NCI-H1105 (cell line): ENCODE data around the gene FAM72B.
"Not testable (repeated sequence)": the region's sequence is repeated elsewhere in the genome, so short reads cannot be mapped to it uniquely, and the experiment has no call there.

Source experiments
- DNase-seq: peaks from one replicate; lab custom pipeline; 2025; lab: John Stamatoyannopoulos, UW

The FAM72B gene

DNA sequence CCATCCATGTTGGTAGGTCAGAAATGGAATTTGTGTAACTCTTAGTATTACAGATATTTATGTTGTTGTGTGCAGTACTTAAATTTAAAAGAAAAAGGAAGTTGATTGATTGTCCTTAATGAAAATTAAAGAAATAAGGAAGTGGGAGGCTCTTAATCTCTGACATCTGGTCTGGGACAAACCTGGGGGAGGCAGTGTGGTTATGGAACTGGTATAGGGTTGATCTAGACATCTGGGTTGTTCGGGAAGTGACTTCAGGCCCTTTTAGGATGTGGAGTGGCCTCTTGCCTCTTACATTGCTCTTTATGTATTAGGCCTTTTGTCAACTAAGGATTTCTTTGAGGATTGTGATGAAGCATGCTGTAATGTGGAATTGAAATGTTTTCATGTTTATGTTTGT lies 16.1 kb upstream of the FAM72B start:
- not testable (repeated sequence) for DNase-seq

DNA sequence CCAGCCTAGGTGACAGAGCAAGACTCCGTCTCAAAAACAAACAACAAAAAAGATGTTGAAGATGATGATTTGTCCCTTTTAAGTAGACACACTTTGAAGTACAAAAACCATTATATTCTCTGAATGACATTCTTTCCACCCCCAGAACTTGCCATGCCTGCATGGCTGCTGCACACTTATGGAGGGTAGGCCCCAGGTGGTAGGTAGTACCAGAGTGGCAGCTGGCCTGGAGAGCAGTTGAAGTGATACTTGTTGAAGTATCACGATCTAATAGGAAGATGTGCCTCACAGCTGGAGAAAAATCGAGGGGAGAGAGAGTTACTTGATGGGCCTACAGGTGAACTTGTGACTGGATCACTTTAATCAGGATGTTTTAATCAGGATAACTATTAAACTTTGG lies 15.6 kb upstream of the FAM72B start:
- DNase-seq, result not testable (repeated sequence)

DNA sequence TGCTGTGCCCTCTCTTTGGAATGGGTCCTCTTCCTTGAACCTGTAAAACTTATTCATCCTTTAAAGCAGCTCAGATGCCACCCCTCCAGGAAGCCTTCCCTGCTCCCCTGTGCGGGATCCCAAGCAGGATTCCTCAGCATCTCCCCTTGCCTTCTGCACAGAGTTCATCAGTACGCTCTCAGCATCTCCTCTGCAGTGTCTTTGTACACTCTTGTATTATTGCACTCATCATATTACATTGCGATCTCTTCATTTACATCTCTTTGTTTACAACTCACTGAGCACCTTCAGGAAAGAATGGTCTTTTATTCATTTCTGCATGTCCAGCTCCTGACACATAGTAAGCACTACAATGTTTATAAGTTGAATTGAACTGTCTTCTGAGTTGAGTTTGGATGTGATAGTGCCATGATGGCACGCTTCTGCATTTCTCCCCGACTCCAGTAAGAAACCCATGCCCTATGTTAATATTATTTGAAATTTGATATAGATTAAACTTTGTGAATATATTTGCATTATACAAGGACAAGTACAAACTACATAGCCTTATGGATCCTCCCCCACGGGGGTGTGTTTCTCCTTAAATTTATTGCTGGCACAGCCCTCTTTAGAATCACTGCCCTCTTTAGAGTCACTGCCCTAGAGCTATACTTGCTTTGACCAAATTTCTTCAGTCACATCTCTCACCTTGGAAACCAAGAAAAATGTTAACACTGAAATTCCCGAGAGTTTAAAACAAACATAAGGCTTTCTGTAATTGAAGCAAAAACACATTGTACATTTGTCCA lies 13.1 kb upstream of the FAM72B start:
- DNase-seq, result not testable (repeated sequence)

DNA sequence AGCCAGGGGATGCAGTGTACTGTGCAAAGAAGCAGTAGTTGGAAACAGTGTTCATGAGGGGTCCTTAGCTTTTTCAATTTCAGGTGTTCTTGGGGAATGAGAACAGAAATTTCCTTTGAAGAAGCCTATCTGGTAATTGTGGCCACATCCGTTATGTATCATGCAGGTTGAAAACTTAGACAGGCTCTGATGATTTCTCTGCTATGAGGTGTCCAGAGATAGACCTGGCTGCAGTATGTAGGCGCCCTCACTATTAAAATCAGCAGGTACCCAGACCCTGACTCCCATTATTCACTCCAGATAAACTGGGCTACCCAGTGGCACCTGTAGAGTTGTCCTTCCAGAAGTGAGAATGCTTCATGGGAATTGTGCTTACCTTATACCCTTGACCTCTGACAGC lies 8.4 kb upstream of the FAM72B start:
- DNase-seq, result not testable (repeated sequence)

DNA sequence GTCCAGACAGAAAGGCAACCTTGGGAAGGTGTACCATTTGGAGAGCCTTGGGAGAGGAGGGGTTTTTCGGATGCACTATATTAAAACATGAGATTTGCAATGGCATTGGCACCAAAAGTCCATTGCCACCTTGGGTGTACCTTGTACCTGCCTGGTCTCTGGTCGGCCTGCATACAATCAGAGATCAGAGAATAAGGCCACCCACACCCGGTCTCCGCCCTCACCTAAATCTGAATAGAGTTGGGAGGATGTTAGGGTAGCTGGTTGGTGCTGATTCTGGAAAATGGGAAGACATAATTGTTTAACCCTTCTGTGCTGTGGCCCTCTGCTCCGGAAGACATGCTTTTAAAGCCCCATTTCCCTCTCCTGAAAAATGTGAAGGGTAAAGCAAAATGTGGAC lies 3.8 kb upstream of the FAM72B start:
- not testable (repeated sequence) for DNase-seq

DNA sequence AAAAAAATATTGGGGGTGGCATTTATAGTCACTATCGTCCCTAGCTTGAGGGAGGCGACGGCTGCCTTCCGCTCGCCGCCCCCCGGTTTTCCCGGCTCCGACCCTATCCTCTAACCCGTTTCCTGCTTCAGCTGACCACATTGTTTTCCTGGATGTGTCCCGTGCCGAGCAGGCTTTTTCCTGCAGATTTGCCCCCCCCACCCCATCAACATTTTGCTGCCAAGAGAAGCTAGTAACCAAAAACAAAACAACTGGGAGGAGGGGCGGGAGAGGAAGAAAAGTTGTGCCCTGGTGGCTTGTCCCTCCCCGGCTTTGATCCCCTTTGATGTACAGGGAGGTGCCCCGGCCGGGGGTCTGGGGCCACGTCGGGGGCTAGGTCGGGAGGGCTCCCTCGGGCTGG lies 2.1 kb upstream of the FAM72B start:
- DNase-seq, result not testable (repeated sequence)

DNA sequence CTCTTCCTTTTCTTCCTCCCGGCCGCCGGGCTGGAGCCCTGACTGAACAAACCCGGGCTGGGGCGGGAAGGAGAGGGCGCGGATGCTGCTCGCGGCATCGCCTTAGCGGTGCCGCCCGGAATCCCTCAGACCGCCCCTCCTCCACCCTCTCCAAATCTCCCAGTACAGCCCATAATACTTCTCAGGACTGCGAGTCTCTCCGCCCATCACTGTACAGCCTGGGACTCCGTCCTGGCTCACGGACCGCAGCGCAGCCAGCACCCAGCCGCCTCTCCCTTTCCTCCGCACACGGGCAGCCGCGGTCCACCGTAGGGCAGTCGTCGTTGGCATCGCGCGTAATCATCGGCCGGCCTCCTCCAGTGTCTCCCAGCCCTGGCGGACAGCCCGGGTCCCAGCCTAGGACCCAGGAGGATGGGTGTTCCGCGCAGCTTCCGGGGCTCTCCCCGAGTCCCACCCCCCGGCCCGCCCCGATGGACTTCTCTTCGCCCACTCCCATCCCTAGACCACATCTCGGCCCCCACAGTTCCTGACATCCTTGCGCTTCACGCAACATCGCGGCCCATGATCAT lies 1.1 kb upstream of the FAM72B start:
- DNase-seq, result not testable (repeated sequence)

DNA sequence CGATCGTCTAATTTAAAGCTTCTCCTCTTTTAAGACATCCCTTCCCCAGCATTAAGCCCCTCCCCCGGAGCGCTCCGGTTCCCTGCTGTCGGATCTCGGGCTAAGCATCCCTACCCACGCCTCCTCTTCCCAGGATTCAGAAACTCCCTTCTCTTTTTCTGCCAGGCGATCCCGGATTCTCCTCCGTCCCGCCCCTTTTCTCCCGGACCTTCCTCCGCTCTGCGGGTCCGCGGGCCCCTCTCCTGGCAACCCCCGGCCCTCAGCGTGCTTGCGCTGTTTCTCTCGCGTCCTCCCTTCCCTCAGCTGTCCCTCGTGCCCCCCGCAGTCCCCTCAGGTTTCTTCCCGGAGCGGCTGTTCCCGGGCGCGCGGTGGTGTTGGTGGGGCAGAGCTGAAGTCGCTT lies 273 bp downstream of the FAM72B start:
- not testable (repeated sequence) for DNase-seq

DNA sequence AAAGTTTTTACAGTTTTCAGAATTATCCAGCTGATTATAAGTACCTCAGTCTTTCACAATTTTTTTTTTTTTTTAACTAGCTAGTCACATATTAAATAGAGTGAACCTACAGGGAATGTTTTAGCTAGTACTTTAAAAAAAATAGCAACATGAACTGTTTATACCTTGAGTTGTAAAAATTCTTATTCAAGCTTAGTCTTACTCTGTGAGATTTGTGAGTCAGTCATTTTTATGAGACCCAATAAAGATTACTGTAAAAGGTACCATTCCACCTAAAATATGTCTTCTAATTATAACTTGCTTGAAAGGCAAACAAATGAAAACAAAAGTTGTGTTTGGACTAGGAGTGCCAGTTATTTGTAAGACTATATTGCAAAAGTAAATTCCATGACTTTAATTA lies 5.9 kb downstream of the FAM72B start:
- DNase-seq, result not testable (repeated sequence)

DNA sequence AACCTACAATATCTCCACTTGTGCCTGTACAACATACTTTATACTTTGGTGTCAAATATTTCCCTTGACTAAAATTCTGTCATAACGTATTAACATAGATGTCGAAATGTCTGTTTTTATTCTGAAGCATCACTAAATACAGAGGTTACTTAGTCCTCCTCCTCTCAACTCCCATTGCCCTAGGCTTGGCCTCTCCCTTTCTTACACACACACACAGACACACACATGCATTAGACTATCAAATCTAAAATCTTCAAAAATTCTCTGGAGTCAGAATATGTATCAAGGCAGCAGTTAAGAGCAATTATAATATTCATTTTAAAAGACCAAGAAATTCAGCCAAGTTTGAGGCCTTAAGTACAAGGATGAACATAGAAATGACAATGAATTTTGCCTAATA lies 7.5 kb downstream of the FAM72B start:
- not testable (repeated sequence) for DNase-seq

DNA sequence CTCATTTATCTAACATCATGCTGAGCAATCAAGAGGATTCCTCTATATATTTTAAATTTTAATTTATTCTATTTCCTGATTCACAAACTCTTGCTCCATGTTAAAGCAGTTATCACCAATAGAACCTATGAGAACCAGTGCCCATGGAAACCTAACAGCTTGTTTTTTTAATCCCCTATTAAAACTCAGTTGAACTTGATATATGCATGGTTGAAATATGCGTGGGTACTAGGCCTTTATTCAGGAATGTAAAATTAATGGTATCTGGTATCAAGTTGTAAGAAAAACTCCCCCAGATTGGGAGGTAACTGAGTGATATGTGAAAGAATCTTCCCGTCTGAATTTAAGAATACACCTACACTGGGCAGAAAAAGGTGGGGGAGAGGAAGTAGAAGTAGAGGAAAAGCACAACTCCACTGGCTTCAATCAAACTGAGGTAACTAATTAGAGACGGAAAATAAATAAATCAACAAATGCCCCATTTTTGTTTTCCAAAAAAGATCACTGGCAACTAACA lies 15.9 kb downstream of the FAM72B start:
- not testable (repeated sequence) for DNase-seq

DNA sequence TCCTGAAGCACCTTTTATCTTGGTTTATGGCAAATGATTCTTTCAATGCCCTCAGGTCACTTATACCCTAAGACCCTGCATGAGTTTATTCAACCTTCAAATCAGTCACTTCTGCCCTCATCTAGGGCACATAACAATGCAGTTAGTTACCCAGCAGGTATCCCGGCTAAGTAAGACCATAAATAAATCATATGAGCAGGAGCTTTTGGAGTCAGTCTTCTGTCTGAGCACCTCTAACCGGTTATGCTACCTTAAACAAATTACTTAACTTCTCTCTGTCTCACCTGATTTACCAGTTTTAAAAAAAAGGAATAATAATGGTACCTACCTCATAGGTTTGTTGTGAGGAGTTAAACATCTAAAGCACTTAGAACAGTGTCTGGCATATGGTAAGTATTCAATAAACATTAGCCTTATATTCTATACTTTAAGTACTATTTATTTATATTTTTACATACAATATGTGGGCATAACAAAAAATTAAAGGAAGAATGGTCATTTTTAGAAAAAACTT lies 16.9 kb downstream of the FAM72B start:
- not testable (repeated sequence) for DNase-seq

DNA sequence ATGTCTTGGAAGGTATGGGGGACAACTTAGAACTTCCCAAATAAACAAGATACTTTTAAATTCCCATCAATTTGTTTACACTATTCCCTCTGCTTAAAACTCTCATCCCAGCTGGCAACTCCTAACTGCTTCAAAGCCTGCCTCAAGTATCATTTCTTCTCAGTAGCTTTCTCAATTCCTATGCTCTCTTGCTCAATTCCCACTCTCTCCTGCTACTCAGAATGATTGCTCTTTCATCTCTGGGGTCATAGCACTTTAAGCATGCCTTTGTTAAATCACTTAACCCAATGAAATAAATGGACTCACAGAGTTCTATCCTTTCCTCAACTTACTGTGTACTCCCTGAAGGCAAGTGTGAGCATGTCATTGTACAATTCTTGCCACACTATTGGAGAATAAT lies 18.8 kb downstream of the FAM72B start:
- DNase-seq, result not testable (repeated sequence)

DNA sequence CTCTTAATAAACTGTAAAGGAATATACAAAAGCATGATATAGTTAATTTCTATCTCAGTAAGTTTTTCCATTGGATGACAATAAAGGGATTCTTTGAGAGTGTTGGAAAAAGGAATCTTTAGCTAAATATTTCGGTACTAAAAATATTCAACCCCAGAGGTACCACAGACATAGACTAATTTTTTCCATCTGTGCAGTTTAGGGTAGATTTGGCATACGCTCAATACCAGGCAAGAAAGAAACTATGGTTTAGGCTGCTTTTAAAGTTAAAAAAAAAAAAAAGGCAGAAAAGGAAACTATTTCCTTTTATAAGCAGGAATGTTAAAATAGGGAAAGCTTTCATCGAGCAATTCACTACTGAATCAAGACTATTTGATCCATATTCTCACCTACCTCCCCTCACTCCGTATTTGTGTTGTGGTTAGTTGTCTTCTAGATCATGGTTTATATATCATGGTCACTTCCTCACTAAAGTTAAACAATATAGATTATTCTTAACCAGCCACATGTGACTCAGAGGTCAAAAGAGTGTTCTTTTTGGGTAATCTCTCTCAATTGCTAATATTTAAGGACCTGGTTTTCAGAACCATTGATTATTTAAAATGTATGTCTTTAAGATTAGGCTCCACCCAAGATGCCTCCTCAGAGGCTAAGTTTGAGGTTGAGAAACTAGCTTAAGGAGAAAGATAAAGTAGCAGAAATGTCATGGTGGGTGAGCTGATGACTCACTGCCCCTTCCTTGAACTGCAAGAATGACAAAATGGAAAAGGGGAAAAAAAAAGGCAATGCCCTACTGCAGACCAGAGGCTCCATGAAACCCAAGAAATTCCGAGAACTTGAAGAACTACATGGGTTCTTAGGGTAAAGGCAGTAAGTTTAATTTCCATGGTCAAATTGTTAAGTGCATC lies 20.0 kb downstream of the FAM72B start:
- not testable (repeated sequence) for DNase-seq

DNA sequence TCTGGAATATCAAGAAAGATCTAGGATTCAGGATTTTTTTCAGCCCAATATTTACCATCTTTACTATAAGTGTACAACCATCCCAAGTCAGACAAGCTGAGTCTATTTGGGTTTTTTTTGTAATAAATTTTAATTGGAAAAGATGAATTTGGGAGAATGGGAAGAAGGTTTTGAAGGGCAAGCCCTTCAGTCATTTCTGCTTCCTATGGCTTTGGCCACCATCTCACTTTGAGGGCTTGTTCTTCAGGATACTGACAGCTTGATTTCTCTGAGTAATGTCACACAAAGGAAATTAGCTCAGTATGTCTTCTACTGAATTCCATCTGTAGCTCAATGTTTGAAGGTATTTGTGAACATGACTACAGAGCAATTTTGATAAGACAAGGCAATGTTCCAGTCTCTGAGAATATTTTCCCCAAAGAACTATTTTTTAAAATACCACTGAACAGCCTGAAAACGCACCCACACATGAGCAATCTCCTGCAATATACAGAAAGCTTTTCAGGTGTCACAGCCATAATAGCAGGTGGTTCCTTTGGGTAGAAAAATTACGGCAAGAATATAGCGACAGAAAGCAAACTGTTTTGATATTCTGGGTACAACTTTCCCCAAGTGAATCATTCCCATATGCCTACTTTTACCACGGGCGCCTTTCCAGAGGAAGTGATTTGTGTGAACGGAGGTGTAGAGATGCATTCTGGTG lies 22.8 kb downstream of the FAM72B start:
- not testable (repeated sequence) for DNase-seq

DNA sequence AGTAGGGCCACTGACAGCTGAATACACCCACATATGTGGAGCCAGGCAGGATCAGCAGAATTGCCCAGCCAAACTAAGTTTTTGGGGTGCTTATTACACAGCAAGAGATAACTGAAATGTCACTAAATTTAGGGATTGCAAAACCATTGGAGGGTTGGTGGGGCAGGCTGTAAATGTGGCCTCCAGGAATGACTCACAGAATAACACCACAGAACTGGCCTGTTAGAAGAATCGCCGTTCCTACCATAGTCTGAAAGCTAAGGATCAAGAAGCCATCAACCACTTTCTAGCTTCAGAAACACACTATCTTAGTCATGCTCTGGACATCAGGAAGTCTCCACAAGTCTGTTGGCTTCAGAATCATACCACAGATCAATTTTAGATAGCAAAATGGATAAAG lies 24.0 kb downstream of the FAM72B start:
- DNase-seq, result not testable (repeated sequence)

DNA sequence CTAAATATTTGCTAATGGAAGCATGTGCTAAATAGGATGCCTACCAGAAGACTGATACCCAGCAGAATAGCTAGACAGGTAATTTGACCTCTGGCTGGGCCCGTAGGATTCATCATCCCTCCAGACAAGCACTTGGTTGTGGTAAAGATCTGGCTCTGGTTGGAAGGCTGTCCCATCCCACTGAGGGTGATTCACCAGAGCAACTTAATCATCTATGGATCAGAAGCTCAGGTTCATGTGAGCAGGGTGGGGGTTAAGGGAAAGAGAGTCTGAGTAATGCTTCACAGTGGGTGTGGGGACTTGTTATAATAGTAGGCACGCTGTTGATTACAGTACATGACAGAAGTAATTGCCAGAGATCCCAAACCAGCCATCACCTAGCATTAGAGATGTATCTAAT lies 26.5 kb downstream of the FAM72B start:
- not testable (repeated sequence) for DNase-seq

DNA sequence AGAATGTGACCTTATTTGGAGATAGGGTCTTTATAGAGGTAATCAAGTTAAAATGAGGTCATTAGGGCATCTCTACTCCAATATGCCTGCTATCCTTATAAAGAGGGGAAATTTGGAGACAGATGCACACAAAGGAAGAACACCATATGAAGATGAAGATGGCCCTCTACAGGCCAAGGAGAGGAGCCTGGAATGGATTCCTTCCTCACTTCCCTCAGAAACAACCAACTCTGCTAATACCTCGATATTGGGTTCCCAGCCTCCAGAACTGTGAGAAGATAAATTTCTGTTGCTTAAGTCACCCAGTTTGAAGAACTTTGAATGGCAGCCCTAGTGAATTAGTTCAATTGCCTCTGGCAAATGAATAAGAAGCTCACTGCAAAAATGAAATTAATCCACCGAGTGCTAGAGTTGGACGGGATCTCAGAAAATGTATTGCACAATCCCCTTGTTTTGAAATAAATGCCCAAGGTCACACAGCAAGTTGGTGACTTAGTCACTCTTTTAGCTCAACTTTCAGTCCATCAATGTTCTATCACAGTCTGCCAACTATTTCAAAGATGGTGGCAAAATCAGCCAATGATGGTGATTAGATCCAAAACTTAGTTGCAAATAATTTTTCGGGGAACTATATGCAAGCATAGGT lies 27.1 kb downstream of the FAM72B start:
- not testable (repeated sequence) for DNase-seq

DNA sequence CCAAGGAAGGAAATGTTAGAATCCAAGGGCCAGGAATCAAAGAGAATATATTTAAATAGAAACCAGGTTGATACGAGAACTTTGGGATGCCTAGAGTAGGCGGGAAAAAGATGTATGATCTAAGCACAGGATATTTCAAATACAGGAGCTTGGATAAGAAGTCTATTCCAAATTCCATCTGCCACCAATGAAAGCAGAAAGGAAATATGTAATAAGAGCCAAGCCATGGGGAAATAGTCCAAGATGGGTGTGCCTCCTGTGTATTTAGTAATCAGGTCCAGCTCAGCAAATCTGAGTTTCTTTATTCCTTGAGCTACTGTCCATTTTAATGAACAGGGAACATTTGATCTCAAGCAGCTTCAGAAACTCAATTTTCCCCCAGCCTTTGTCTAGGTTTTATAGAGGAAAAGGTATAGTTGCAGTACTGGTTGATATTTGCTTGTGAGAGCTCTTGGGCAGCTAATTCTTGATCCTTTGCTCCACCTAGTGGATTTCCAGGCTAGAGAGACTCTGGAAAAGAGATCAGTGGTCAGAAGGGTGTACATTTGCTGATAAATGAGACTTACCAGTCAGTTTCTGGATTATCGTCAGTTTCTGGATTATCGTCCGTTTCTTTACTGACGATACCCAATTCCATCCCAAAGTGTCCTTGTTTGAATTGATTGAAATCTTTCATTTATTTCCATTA lies 28.3 kb downstream of the FAM72B start:
- not testable (repeated sequence) for DNase-seq

DNA sequence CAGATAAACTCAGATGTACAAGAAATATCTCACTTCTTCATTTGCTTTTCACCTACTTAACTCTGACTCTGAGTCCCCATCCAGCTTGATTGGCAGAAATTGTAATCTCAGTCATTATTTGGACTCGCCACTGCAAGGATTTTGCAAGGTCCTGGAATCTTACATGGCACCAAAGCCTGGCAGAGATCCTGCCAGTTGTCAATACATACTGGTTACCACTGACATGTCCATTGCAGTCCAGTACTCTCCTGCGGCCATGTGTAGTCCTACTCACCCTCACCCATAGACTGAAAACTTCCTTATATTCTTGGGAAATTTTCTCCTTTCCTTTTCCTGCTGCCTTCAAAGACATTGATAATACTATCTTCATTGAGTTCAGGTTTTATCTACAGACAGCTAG lies 29.3 kb downstream of the FAM72B start:
- DNase-seq, result not testable (repeated sequence)
